GM19239 (cell line): Measurements from ENCODE around the gene ZNF710.
"Not testable (repeated sequence)": the region's sequence is repeated elsewhere in the genome, so short reads cannot be mapped to it uniquely, and the experiment has no call there.

Experiments used
- DNase-seq: peaks from one replicate; pipeline ENCODE4 v3.0.0; 2011; ENCODE audit warnings: low spot score; ENCODE audit not compliant: insufficient read length
- FAIRE-seq: peaks from 2 replicates; lab custom pipeline; 2011; peaks lifted over from hg19 to GRCh38; lab: Jason Lieb, UNC

The ZNF710 gene

DNA sequence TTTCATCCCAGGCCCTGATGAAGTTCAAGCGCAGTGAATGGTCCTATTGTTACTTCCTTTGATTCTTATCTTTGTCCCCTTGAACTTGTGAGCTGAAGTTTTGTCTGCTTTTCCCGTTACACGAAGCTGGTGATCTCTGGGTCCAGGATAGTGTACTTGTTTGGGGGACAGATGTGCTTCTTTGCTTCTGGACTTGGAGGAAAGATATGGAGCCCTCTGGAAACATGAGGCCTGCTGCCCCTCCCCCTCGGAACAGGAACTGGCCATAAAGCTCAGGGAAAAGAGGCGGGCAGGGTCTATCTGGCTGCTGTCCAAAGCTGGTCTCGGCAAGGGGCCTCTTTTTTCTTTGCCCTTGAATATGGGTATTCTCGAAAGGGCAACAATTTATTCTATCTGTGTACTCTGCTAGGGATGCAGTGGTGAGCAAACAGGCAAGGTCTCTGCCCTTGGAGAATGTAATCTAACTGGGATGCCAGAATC is 53.5 kb downstream of the ZNF710 start:
- DNase-seq (no peak), FAIRE-seq (no peak)

DNA sequence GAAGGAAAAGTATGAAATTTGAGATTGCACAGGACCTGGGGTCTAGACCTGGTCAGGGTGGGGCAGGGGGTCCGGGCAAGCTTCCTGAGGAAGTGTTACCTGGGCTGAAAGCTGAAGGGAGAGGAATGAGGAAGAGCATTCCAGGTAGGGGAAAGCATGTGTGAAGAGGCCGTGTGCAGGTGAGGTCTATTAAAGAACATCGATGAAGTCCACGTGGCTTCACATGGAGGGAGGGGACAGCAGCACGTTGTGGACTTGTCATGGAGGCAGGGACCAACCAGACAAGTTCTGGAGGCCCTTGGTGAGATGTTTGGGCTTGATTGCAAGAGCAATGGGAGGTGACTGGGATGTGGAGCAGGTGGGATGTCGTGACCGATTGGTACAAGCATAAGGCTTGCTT is 54.1 kb downstream of the ZNF710 start:
- FAIRE-seq (no peak), DNase-seq (no peak)

DNA sequence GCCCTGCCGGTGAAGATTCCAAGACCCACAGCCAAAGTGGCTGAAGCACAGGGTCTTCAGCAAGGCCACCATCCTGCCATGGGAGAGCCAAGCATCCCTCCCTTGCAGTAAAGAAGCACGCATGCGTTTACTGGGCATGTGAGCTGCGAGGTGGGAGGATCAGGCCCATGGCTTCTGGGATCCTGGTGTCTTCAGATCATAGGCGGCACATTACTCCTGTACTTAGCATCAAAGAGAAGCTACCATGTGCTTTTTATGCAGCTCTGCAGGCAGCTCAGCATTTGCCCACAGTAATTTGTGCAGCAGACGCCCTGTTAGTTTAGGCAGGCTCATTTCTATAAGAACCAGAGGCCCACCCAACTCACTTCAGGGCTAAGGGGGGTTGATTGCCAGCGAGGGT is 55.4 kb downstream of the ZNF710 start:
- FAIRE-seq, result no peak
- no peak for DNase-seq

DNA sequence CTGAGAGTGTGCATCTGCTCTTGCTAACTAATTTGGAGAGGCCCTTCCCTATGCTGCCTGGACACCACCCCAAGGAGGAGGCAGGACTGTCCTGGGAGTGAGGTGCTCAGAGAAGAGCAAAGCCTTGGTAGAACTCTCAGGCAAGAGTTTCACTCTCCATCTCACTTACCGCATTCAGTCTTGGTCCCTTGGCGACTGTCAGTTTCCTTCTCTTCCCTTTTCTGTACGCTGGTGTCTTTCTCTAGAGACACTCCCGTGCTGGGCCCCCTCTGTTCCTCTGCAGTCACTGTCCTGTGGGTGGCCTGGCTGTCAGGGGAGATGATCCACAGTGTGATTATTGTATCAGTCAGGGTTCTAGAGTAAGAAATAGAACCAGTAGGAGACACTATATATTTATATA is 57.2 kb downstream of the ZNF710 start:
- peak; percentile 48 for DNase-seq
- peak; percentile 94 for FAIRE-seq

DNA sequence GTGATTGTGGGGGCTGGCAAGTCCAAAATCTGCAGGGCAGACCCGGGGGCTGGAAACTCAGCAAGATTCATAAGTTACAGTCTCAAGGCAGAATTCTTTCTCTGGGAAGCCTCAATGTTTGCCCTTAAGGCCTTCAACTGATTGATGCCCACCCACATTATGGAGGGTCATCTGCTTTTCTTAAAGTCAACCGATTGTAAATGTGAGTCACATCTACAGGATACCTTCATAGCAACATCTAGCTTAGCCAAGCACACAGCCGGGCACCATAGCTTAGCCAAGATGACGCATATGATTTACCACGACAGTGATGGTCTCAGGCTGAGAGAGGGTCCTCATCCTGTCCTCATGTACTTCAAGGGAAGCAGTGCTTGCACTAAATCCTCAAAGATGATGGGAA is 57.7 kb downstream of the ZNF710 start:
- FAIRE-seq, result no peak

DNA sequence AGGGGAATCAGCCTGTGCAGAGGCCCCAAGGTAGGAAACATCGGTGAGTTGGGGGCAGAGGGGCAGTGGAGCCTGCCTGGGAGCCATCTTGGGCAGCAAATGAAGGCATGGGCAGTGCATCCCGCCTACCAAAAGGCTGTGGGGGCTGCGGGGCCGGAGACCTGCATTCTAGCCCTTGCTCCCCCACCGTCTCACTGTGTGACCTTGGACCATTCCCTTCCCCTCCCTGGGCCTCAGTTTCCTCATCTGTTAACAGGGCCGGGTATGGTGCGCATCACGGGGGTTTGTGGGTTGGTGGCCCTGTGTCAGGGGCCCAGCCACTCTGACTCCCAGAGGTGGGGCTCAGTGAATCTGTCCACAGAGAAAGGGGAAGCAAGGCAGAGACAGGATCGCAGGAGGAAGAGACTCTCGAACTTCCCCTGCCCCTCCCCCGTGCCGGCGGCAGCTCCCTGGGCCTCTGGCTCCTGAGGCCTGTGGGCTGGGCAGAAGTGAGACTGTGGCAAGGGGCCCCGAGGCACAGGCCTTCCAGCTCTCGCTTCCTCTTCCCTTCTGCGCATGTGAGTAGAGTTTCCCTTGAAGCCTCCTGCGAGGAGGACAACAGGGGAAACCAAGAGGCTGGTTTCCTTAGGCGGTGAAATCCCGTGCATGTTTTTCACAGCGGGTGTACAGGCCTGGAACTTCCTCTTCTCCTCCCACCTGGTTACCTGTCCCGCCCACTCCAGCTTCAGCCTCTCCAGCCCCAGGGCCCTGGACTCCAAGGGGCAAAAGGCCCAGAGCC is 58.3 kb downstream of the ZNF710 start:
- FAIRE-seq, result peak; percentile 94

More for the DNA sequence above, 57.7 kb downstream of the ZNF710 start:
- DNase-seq, result no peak

DNA sequence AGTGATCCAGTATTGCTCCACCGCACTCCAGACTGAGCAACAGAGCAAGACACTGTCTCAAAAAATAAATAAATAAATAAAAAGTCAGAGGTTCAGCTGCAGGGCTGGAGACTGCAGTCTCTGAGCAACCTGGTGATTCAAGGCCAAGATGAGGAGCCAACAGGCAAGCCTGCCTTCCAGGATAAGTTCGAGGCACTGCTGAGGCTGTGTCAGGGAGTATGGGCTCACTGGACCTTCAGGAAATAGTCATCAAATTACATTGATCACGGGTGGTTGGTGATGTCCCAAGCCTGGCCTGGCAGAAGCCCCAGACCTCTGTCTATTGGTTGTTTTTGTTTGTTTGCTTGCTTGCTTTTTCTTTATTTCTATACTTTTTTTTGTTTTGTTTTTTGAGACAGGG is 59.7 kb downstream of the ZNF710 start:
- FAIRE-seq (no peak), DNase-seq (no peak)

More for the DNA sequence above, 58.3 kb downstream of the ZNF710 start:
- DNase-seq, result peak; percentile 82

DNA sequence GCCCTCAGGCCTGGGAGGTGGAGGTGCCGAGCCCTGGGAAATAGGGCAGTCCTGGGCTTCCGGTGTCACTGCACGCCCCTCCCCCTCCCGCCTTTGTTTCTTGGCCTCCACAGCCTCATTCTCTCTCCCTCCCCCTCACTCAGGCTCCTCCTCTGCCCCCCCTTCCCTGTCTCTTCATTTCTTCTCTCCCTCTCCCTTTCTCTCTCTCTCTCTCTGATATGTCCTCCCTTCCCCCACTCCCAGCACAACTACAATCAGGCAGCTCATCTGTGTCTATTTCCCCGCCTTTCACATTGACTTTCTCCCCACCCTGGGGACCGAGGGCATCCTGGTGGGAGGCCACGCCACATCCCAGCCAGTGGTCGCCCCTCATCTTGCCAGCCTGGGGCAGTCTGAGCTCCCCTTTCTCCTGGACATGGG is 60.9 kb downstream of the ZNF710 start:
- no peak for DNase-seq

DNA sequence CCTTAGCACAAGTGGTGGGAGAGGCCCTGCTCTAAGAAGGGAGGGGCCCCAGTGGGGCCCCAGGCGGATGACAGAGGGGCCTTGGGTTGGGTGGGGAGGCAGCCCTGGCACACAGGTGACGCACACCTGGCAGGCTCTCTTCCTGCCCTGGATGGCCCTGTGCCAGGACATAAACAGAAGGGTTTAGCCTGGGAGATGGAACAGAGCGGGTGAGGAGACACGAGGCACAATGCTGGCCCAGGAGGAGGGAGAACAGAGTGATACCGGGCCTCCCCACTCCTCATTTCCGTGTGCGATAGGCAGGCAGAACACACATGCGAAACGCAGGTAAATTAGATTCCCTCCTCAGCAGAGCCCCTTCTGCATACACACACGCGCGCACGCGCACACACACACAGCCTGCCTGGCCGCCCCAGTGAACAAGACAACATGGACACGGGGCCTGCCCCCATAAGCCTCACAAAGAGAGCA is 61.4 kb downstream of the ZNF710 start:
- FAIRE-seq, result no peak
- DNase-seq, result no peak

More for the DNA sequence above, 60.9 kb downstream of the ZNF710 start:
- FAIRE-seq, result no peak

DNA sequence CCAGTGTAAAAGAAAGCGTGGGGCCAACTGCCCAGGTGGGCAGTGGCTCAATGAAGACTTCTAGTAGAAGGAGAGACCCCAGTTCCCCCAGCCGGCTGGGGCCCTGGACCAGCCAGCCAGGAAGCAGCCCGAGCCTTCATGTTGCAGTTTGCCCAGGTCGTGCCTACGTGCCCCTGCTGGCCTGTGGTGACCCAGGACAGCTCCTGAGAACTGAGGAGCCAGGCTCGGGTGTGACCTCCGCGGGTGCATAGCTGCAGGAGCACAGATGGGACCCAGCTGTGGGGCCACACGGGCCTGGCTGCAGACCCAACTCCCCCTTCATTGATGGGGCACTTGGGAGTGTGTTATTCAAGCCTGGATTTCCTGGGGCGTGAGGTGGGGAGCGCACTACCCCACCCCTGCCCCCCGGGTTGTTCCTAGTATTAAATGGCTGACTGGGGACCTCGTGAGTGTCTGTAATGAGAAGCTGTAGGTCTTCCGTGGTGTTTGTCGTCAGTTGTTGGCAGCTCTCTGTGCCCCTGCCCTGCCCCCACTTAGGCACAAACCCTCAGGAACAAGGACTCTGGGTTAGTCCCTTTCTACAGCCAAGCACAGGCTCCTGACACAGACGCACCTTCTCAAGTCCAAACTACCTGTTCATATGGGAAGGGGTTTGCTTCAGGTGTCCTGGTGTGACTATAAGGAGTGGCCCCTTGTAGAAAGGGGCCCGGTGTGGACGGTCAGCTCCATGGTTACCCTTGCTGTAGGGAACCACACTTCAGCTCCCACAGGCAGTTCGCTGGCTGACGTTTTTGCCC is 62.0 kb downstream of the ZNF710 start:
- no peak for DNase-seq
- no peak for FAIRE-seq

DNA sequence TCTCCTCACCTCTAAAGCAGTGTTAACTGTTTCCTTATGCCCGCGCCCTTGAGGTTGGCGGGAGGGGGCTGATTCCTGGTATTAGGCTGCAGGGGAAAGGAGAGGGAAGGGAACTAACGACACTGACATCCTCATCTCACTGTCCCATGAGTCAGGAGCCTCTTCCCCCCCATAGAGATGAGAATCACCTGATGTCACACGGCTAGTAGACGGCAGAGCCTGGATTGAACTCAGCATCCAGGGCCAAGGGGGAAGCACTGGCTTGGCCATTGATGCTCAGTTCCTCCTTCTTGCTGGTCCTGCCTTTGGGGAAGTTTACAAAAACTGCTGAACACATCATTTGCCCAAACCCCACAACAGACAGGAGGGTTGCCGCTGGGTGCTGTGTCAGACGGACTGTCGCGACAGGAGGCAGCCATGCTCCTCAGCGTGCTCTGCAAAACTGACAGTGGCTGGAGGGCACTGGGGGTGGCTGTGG is 62.7 kb downstream of the ZNF710 start:
- DNase-seq (no peak), FAIRE-seq (peak; percentile 8)

DNA sequence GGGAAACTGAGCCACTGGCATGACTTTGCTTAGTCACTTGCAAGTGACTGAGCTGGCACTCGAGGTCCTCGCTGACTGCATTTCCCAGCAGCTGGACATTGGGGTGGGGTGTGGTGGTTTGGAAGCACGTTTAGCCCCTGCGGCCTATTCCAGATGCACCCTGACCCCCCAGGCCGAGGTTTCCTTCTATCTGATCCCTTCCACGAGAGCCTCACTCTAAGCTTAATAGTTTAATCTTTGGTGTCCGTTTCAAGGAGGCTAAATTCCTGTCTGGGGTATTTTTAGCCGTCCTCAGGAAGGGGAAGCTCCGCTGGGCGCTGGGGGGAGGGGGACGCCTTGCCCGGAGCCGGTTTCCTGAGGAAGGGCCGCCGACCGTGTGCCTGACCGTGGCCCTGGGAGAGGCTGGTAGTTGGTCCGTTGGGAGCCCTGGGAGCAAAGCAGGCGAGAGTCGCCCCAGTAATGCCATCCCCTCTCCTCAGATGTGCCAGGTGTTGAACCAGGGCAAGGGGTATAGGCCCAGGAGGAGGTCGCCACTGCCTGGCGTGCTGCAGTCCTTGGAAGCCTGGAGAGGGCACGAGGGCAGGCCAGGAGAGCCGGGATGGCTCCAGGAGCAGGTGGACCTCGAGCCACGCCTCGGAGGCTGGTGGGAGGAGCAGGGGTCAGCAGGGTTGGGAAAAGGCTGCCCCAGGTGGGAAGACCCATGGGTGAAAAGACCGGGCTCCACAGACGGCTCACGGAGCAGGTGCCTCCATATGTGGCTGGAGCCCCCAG is 64.0 kb downstream of the ZNF710 start:
- no peak for FAIRE-seq
- DNase-seq, result no peak

DNA sequence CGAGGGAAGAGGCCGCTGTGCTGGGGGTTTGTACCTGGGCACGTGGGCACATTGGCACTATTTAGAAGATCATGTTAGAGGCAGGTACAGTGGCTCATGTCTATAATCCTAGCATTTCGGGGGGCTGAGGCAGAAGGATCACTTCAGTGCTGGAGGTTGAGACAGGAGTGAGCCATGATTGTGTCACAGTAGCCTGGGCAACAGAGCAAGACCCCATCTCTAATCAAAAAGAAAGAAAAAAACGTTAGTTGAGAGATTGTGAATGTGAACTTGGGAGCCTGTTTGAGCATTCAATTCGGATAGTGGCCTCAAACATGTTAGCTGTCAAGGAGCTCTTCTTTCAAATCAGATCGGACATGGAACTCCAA is 64.5 kb downstream of the ZNF710 start:
- FAIRE-seq, result no peak
- no peak for DNase-seq

DNA sequence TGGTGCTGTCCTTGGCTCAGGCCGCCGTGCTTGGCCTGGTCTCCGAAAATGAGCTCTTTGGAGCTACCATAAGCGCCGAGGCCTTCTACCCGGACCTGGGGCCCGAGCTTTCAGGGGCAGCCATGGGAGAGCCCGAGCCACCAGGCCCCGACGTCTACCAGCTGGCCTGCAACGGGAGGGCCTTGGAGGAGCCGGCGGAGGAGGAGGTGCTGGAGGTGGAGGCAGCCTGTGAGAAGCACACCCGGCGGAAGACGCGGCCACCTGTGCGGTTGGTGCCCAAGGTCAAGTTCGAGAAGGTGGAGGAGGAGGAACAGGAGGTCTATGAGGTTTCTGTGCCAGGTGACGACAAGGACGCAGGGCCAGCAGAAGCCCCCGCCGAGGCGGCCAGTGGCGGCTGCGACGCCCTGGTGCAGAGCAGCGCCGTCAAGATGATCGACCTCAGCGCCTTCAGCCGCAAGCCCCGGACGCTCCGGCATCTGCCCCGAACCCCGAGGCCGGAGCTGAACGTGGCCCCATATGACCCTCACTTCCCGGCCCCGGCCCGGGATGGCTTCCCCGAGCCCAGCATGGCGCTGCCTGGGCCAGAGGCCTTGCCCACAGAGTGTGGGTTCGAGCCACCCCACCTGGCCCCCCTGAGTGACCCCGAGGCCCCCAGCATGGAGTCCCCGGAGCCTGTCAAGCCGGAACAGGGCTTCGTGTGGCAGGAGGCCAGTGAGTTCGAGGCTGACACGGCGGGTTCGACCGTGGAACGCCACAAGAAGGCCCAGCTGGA is 66.2 kb downstream of the ZNF710 start:
- FAIRE-seq (no peak), DNase-seq (no peak)

DNA sequence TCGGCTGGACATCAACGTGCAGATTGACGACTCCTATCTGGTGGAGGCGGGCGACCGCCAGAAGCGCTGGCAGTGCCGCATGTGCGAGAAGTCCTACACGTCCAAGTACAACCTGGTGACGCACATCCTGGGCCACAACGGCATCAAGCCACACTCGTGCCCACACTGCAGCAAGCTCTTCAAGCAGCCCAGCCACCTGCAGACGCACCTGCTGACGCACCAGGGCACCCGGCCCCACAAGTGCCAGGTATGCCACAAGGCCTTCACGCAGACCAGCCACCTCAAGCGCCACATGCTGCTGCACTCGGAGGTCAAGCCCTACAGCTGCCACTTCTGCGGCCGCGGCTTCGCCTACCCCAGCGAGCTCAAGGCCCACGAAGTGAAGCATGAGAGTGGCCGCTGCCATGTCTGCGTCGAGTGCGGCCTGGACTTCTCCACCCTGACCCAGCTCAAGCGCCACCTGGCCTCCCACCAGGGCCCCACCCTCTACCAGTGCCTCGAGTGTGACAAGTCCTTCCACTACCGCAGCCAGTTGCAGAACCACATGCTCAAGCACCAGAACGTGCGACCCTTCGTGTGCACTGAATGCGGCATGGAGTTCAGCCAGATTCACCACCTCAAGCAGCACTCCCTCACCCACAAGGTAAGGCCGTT is 67.0 kb downstream of the ZNF710 start:
- FAIRE-seq (no peak), DNase-seq (no peak)

DNA sequence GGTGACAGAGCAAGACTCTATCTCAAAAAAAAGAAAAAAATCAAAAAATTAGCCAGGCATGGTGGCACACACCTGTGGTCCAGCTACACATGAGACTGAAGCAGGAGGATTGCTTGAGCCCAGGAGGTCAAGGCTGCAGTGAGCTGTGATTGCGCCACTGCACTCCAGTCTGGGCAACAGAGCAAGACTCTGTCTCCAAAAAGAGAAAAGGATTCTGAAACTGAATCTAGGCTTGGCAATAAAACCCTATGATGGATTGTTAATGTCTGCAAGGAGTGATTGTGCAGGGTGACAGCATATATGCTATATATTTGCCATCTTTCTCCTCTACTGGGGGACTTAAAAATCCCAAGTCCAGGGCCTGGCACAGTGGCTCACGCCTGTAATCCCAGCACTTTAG is 69.5 kb downstream of the ZNF710 start:
- DNase-seq, FAIRE-seq: not testable (repeated sequence)

DNA sequence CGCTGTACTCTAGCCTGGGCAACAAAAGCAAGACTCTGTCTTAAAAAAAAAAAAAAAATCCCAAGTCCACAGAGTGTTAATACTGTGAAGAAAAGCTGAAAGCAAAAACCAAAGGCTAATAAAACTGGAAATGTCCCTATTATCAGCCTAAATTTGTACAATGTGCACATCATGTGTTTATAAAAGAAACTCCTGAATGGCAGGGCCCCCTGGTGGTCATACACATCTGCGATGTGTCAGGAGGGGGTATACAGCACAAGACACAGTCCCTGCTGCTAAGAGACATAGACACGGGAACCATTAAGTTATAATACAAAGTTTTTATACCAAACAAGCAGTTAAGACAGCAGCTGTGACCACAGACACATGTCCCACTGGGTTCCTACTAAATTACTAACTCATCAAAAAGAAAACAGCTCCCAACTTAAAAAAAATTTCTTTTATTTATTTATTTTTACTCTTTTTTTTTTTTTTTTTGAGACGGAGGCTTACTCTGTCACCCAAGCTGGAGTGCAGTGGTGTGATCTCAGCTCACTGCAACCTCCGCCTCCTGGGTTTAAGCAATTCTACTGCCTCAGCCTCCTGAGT is 70.2 kb downstream of the ZNF710 start:
- FAIRE-seq (peak; percentile 91), DNase-seq (peak; percentile 79)

DNA sequence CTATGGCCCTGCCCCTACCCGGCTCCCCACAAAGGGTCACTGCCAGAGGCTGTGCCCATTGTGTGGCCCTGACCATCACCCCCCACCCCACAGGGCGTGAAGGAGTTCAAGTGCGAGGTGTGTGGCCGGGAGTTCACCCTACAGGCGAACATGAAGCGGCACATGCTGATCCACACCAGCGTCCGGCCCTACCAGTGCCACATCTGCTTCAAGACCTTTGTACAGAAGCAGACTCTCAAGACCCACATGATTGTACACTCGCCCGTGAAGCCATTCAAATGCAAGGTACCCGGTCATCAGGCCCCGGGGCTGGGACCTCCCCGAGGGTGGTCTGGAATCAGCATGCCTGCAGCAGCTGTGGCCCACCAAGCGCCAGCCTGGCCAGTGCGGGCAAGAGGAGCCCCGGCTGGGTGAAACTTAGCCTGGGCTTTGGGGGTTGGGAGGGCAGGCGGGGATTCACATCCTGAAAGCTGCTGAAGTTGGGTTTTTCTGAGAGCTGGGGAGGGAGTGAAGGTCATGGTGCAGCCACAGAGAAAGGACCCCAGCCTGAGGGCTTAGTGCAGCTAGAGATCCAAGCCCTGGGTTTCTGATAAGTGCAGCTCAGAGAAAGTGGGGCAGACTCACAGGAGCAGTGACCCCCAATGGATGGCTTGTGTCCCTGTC is 72.0 kb downstream of the ZNF710 start:
- FAIRE-seq (no peak), DNase-seq (no peak)
